Measurements from ENCODE around the gene CRYBG1.

GRCh38 chr6:106563614-106564013 lies 203.1 kb downstream of the CRYBG1 start:
- TF ChIP-seq POLR2A (IDR thresholded peaks at IDR 0.05; ENCODE audit: low read depth, low read length) (no peak), SPI1 (IDR thresholded peaks at IDR 0.05; ENCODE audit: low read depth, low read length) (no peak), POLR2AphosphoS5 (IDR thresholded peaks at IDR 0.05; ENCODE audit: low read depth, low read length) (no peak), TAF1 (IDR thresholded peaks at IDR 0.05; ENCODE audit: low read depth, low read length) (no peak)
